ACHN (cell line): Measurements from ENCODE around the gene EIF2AK3.

Source experiments
- DNase-seq: peaks from one replicate; pipeline ENCODE4 v3.0.0-alpha.2; 2015
- in situ Hi-C: cut with HindIII; loops from 2 replicates; pipeline ENCODE4 v1.10.0; 2017; ENCODE audit warnings: low sequenced_read_pairs, low pct_ligation_motif_present, low pct_unique_long_range_greater_than_20kb

Gene EIF2AK3

GRCh38 chr2:88606371-88607030, 20.8 kb downstream of the EIF2AK3 start:
- DNase-seq: no peak
- in situ Hi-C loops: no loop called here

GRCh38 chr2:88603146-88603545, 24.1 kb downstream of the EIF2AK3 start:
- DNase-seq: peak; percentile 20
- in situ Hi-C loops: no loop called here

- in situ Hi-C loops: no loop called here
- no peak for DNase-seq
Observed at GRCh38 chr2:88602022-88602421, 25.2 kb downstream of the EIF2AK3 start.

- in situ Hi-C loops: no loop called here
Observed at GRCh38 chr2:88601286-88601685, 26.0 kb downstream of the EIF2AK3 start.

GRCh38 chr2:88600038-88600465, 27.2 kb downstream of the EIF2AK3 start:
- in situ Hi-C loops: no loop called here
- peak; percentile 97 for DNase-seq

More at GRCh38 chr2:88601286-88601685, 26.0 kb downstream of the EIF2AK3 start:
- DNase-seq: no peak

GRCh38 chr2:88599527-88599926, 27.7 kb downstream of the EIF2AK3 start:
- DNase-seq: no peak
- in situ Hi-C loops: no loop called here

- DNase-seq: no peak
- in situ Hi-C loops: no loop called here
Observed at GRCh38 chr2:88597168-88597567, 30.1 kb downstream of the EIF2AK3 start.

- in situ Hi-C loops: no loop called here
- no peak for DNase-seq
Observed at GRCh38 chr2:88596141-88596830, 31.0 kb downstream of the EIF2AK3 start.

GRCh38 chr2:88591698-88592097, 35.6 kb downstream of the EIF2AK3 start:
- no peak for DNase-seq
- in situ Hi-C loops: no loop called here

GRCh38 chr2:88590998-88591613, 36.2 kb downstream of the EIF2AK3 start:
- in situ Hi-C loops: no loop called here
- peak; percentile 68 for DNase-seq

- in situ Hi-C loops: no loop called here
- DNase-seq: no peak
Observed at GRCh38 chr2:88585969-88586368, 41.3 kb downstream of the EIF2AK3 start.

GRCh38 chr2:88582030-88582429, 45.2 kb downstream of the EIF2AK3 start:
- no peak for DNase-seq
- in situ Hi-C loops: no loop called here

- in situ Hi-C loops: no loop called here
- DNase-seq: no peak
Observed at GRCh38 chr2:88580088-88580487, 47.2 kb downstream of the EIF2AK3 start.

GRCh38 chr2:88575630-88576029, 51.6 kb downstream of the EIF2AK3 start:
- no peak for DNase-seq
- in situ Hi-C loops: loop anchor here (10.0 kb wide), 1 partner anchor 89 kb away; no protein-coding TSS in a partner anchor

- DNase-seq: no peak
- in situ Hi-C loops: loop anchor here (10.0 kb wide), 1 partner anchor 90 kb away; no protein-coding TSS in a partner anchor
Observed at GRCh38 chr2:88575051-88575450, 52.2 kb downstream of the EIF2AK3 start.

GRCh38 chr2:88574445-88574844, 52.8 kb downstream of the EIF2AK3 start:
- in situ Hi-C loops: loop anchor here (10.0 kb wide), 1 partner anchor 90 kb away; no protein-coding TSS in a partner anchor
- no peak for DNase-seq

- in situ Hi-C loops: no loop called here
Observed at GRCh38 chr2:88568179-88568578, 59.1 kb downstream of the EIF2AK3 start.

GRCh38 chr2:88564402-88564801, 62.9 kb downstream of the EIF2AK3 start:
- in situ Hi-C loops: no loop called here
- no peak for DNase-seq

More at GRCh38 chr2:88568179-88568578, 59.1 kb downstream of the EIF2AK3 start:
- DNase-seq: no peak

GRCh38 chr2:88563129-88563528, 64.1 kb downstream of the EIF2AK3 start:
- DNase-seq: no peak
- in situ Hi-C loops: no loop called here
